ENCODE measurements around the gene TMTC2. TPM values are rescaled to one million over a fixed set of nuclear protein-coding genes. Genes with fewer than 3 reads are reported as not detected.
A peak's percentile ranks its signal among the peaks of the same experiment; 100 is the strongest.

Gene TMTC2
- total and polyA plus RNA-seq, 2 donors from 2014 or later, result 6.0 to 32.9 TPM

DNA sequence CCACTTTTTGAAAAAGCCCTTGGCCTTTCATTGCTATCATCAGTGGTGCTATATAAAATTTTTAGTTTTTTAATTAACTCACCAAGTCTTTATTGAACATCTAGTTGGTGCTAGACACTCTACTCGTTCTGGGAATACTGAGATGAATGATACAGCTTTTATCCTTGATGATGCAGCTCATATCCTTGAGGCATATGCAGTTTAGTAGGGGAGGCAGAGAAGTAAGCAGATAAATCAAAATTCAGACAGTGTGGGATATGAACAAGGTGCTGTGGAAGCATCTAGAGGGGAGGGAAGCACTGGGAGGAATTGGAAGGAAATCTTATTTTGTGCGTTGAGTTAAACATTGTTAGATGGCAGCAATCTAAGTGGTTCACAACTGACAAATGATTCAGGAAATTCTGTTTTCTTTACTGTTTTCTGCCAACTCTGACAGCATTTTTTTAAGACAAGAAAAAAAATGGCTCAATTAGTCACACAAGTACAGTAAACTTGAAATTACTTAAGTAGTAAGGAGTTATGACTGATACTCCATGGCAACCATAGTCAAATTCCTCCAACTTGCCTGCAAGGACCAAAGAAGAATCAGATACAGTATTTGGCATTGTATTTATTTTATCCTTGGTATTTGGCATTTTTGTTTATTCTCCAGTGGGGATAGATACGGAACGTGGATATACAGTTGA, 119.2 kb downstream of the TMTC2 start:
- no peaks in the 10 kb centered on the region for H3K36me3 ChIP-seq (ENCODE audit: control insufficient read depth in 2 of 3, insufficient read depth in 3 of 3, low read length in 3 of 3)
- no peaks in the 10 kb centered on the region for H3K4me1 ChIP-seq (ENCODE audit: control insufficient read depth in 2 of 3, insufficient read depth in 2 of 3, low read depth in 1 of 3, low read length in 3 of 3)
- H3K9ac ChIP-seq (ENCODE audit: low read length in 3 of 3), result no peak overlapping the region
- intact Hi-C loops (cut with DNase I), result no loop called here
- FAIRE-seq (no peak), DNase-seq (no peak)
- no peaks in the 10 kb centered on the region for H3K9me3 ChIP-seq (ENCODE audit: control insufficient read depth in 2 of 3, insufficient read depth in 1 of 3, low read length in 3 of 3)
- no peaks in the 10 kb centered on the region for H3K27me3 ChIP-seq (ENCODE audit: control insufficient read depth, insufficient read depth, low read length)
- TF ChIP-seq, protein P1, sequence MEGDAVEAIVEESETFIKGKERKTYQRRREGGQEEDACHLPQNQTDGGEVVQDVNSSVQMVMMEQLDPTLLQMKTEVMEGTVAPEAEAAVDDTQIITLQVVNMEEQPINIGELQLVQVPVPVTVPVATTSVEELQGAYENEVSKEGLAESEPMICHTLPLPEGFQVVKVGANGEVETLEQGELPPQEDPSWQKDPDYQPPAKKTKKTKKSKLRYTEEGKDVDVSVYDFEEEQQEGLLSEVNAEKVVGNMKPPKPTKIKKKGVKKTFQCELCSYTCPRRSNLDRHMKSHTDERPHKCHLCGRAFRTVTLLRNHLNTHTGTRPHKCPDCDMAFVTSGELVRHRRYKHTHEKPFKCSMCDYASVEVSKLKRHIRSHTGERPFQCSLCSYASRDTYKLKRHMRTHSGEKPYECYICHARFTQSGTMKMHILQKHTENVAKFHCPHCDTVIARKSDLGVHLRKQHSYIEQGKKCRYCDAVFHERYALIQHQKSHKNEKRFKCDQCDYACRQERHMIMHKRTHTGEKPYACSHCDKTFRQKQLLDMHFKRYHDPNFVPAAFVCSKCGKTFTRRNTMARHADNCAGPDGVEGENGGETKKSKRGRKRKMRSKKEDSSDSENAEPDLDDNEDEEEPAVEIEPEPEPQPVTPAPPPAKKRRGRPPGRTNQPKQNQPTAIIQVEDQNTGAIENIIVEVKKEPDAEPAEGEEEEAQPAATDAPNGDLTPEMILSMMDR (IDR thresholded peaks at IDR 0.05; ENCODE audit: borderline replicate concordance, extremely low read depth, insufficient read depth), result no peak
- H3K27ac ChIP-seq (ENCODE audit: low read depth in 2 of 2, low read length in 2 of 2), result no peak overlapping the region
- H3K4me3 ChIP-seq (ENCODE audit: low read length in 3 of 3), result no peak overlapping the region

DNA sequence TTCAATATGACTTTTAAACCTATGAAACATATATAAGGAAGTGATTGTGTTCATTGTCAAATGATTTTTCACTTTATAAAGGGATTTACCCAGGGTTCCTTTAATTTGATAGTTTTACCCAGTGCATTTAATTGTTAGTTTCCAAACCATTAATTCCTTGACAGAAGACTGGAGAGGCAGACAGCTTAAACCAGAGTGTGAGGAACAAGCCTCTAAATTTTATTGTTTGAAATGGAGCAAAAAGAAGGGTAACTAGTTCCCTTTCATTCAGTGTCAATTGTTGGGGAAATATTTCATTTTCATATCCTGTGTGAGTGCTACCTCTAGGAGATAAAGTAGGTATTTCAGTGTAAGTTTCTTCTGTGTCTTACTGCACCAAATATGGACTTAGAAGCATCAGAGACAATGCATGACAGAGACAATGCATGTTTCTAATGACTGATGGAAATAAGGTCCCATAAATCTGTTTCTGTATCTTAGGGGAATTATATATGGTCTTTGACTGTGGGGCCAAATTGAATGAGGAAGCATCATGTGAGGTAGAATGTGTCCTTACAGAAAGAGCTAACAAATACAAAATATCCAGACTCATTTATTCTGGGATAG, 120.5 kb downstream of the TMTC2 start:
- H3K4me3 ChIP-seq (ENCODE audit: low read length in 3 of 3), result no peak overlapping the region
- no peaks in the 10 kb centered on the region for H3K36me3 ChIP-seq (ENCODE audit: control insufficient read depth in 2 of 3, insufficient read depth in 3 of 3, low read length in 3 of 3)
- H3K27me3 ChIP-seq (ENCODE audit: control insufficient read depth, insufficient read depth, low read length), result no peaks in the 10 kb centered on the region
- H3K9me3 ChIP-seq (ENCODE audit: control insufficient read depth in 2 of 3, insufficient read depth in 1 of 3, low read length in 3 of 3), result no peaks in the 10 kb centered on the region
- DNase-seq (peak in 2 of 5 donors; percentile 53 to 58), FAIRE-seq (no peak)
- no peaks in the 10 kb centered on the region for H3K4me1 ChIP-seq (ENCODE audit: control insufficient read depth in 2 of 3, insufficient read depth in 2 of 3, low read depth in 1 of 3, low read length in 3 of 3)
- H3K9ac ChIP-seq (ENCODE audit: low read length in 3 of 3), result no peak overlapping the region
- intact Hi-C loops (cut with DNase I), result no loop called here
- no peak overlapping the region for H3K27ac ChIP-seq (ENCODE audit: low read depth in 2 of 2, low read length in 2 of 2)
- TF ChIP-seq, protein P1 (IDR thresholded peaks at IDR 0.05; ENCODE audit: borderline replicate concordance, extremely low read depth, insufficient read depth), result no peak

DNA sequence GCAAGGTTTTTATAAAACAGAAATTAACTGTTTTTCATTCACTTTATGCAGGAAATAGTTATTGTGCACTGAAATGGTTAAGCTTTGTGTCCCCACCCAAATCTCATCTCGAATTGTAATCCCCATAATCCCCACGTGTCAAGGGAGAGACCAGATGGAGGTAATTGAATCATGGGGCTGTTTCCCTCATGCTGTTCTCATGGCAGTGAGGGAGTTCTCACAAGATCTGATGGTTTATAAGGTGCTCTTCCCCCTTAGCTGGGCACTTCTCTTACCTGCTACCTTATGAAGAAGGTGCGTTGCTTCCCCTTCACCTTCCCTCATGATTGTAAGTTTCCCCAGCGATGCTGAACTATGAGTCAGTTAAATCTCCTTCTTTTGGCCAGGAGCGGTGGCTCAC, 123.9 kb downstream of the TMTC2 start:
- no peaks in the 10 kb centered on the region for H3K27me3 ChIP-seq (ENCODE audit: control insufficient read depth, insufficient read depth, low read length)
- H3K4me1 ChIP-seq (ENCODE audit: control insufficient read depth in 2 of 3, insufficient read depth in 2 of 3, low read depth in 1 of 3, low read length in 3 of 3), result no peaks in the 10 kb centered on the region
- intact Hi-C loops (cut with DNase I), result no loop called here
- H3K36me3 ChIP-seq (ENCODE audit: control insufficient read depth in 2 of 3, insufficient read depth in 3 of 3, low read length in 3 of 3), result no peaks in the 10 kb centered on the region
- H3K27ac ChIP-seq (ENCODE audit: low read depth in 2 of 2, low read length in 2 of 2), result no peak overlapping the region
- no peak overlapping the region for H3K9ac ChIP-seq (ENCODE audit: low read length in 3 of 3)
- DNase-seq (no peak), FAIRE-seq (no peak)
- no peak overlapping the region for H3K4me3 ChIP-seq (ENCODE audit: low read length in 3 of 3)
- no peaks in the 10 kb centered on the region for H3K9me3 ChIP-seq (ENCODE audit: control insufficient read depth in 2 of 3, insufficient read depth in 1 of 3, low read length in 3 of 3)
- TF ChIP-seq, protein P1 (IDR thresholded peaks at IDR 0.05; ENCODE audit: borderline replicate concordance, extremely low read depth, insufficient read depth), result no peak
